ENCODE measurements around the gene DUSP8. TPM values are rescaled to one million over a fixed set of nuclear protein-coding genes. Genes with fewer than 3 reads are reported as not detected.
A peak's percentile ranks its signal among the peaks of the same experiment; 100 is the strongest.

DUSP8 gene
- total RNA-seq, 2 donors from 2014 or later = 4.7 to 7.0 TPM

- Histone ChIP-seq H3K9me3 (ENCODE audit: control insufficient read depth, low read length) (no peaks in the 10 kb centered on the region), H3K9ac (ENCODE audit: extremely low read depth, low read length, poor library complexity, severe bottlenecking) (no peak overlapping the region), H3K4me3 (ENCODE audit: low read length) (no peak overlapping the region), H3K36me3 (ENCODE audit: control insufficient read depth, insufficient read depth, low read length) (no peaks in the 10 kb centered on the region), H3K27me3 (ENCODE audit: control insufficient read depth, insufficient read depth, low read length, poor library complexity, severe bottlenecking) (no peaks in the 10 kb centered on the region), H3K27ac (ENCODE audit: low read depth, low read length) (no peak overlapping the region), H3K4me1 (ENCODE audit: control insufficient read depth, insufficient read depth, low read length) (peaks cover 7% of the 10 kb centered on the region)
- DNase-seq = no peak
- 71 to 78% methylated on average over 6 to 15 of the region's 15 CpGs for WGBS, 2 experiments (ENCODE audit: insufficient coverage in 1 of 2, insufficient read length in 1 of 2)
- Mint-ChIP-seq H3K4me1 (peaks cover 7% of the 10 kb centered on the region), H3K4me3 (no peak overlapping the region), H3K36me3 (ENCODE audit: low read depth) (no peaks in the 10 kb centered on the region), H3K27ac (no peak overlapping the region), H3K27me3 (ENCODE audit: insufficient read depth) (no peaks in the 10 kb centered on the region), H3K9me3 (no peaks in the 10 kb centered on the region)
- no peak for TF ChIP-seq CTCF (conservative IDR thresholded peaks at IDR 0.05)
Measured at GRCh38 chr11:1508491-1508891, 63.6 kb downstream of the DUSP8 start.

DNA sequence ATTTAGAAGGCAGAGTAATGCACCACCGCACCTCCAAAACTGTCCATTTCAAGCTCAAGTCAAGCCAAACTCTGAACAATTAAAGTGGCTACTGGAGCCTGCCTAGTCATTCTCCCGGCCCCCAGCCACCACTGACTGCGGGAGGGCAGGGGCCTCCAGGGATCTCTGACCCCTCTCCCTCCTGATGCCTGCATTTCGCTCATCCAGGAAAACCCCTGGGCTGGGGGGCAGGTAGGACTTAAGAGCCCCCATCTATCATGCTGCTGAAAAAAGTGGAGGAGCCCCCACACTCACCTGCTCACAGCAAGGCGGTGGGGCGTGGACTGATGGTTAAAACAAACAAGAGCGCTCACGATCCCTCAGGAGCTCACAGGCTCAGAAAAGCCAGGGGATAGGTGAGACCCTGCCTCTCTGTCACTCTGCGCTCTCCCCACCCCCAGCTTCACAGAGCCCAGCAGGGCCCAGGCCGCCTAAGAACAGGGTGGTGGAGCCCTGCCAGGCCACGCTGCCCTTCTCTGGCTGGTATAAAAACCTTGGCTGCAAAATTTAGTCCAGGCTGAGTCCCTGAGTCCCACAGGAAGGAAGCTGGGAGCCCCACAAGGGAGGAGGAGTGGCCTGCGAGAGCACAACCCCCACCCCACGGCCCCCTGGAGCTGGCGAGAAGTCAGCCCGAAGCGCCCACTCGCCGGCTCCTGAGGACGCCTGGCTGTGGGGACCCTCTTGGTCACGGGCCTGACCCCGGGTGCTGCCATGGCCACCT, 64.5 kb downstream of the DUSP8 start:
- H3K27ac ChIP-seq (ENCODE audit: low read depth, low read length) = no peak overlapping the region
- no peak overlapping the region for H3K4me3 Mint-ChIP-seq
- H3K9me3 ChIP-seq (ENCODE audit: control insufficient read depth, low read length) = no peaks in the 10 kb centered on the region
- H3K9me3 Mint-ChIP-seq = no peaks in the 10 kb centered on the region
- WGBS, 2 experiments (ENCODE audit: insufficient coverage in 1 of 2, insufficient read length in 1 of 2) = 79 to 87% methylated on average over 13 to 21 of the region's 21 CpGs
- no peak overlapping the region for H3K4me3 ChIP-seq (ENCODE audit: low read length)
- H3K27ac Mint-ChIP-seq = peak overlapping the region; percentile 84
- peak overlapping the region; percentile 3 for H3K9ac ChIP-seq (ENCODE audit: extremely low read depth, low read length, poor library complexity, severe bottlenecking)
- peaks cover 7% of the 10 kb centered on the region for H3K4me1 Mint-ChIP-seq
- TF ChIP-seq CTCF (conservative IDR thresholded peaks at IDR 0.05) = no peak
- no peak for DNase-seq
- H3K36me3 Mint-ChIP-seq (ENCODE audit: low read depth) = no peaks in the 10 kb centered on the region
- peaks cover 7% of the 10 kb centered on the region for H3K4me1 ChIP-seq (ENCODE audit: control insufficient read depth, insufficient read depth, low read length)
- H3K36me3 ChIP-seq (ENCODE audit: control insufficient read depth, insufficient read depth, low read length) = no peaks in the 10 kb centered on the region
- no peaks in the 10 kb centered on the region for H3K27me3 ChIP-seq (ENCODE audit: control insufficient read depth, insufficient read depth, low read length, poor library complexity, severe bottlenecking)
- no peaks in the 10 kb centered on the region for H3K27me3 Mint-ChIP-seq (ENCODE audit: insufficient read depth)

DNA sequence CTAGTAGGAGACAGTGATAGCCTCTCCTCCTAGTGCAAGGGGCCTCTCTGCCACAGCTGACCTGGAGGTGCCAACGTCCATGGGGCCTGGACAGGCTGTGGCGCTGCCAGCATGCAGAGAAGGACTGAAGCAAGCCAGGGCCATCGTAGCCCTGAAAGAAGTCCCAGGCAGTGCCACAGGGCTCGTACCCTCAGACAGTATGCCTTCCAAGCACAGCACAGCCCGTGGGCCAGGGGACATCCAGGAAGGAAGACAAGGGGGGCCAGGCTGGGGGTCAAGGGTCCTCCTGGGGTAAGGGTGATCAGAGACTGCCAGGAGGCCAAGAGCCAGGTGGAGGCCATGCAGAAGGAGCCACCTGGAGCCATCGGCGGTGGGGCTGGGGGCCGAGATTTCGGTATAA, 65.1 kb downstream of the DUSP8 start:
- H3K27ac Mint-ChIP-seq = no peak overlapping the region
- no peak overlapping the region for H3K4me3 ChIP-seq (ENCODE audit: low read length)
- no peak for TF ChIP-seq CTCF (conservative IDR thresholded peaks at IDR 0.05)
- H3K9me3 ChIP-seq (ENCODE audit: control insufficient read depth, low read length) = no peaks in the 10 kb centered on the region
- H3K4me3 Mint-ChIP-seq = no peak overlapping the region
- H3K9ac ChIP-seq (ENCODE audit: extremely low read depth, low read length, poor library complexity, severe bottlenecking) = no peak overlapping the region
- H3K9me3 Mint-ChIP-seq = no peaks in the 10 kb centered on the region
- DNase-seq = no peak
- H3K27me3 Mint-ChIP-seq (ENCODE audit: insufficient read depth) = no peaks in the 10 kb centered on the region
- peaks cover 7% of the 10 kb centered on the region for H3K4me1 ChIP-seq (ENCODE audit: control insufficient read depth, insufficient read depth, low read length)
- WGBS, 2 experiments (ENCODE audit: insufficient coverage in 1 of 2, insufficient read length in 1 of 2) = 92 to 94% methylated on average over 7 to 9 of the region's 9 CpGs
- H3K4me1 Mint-ChIP-seq = peaks cover 7% of the 10 kb centered on the region
- no peaks in the 10 kb centered on the region for H3K27me3 ChIP-seq (ENCODE audit: control insufficient read depth, insufficient read depth, low read length, poor library complexity, severe bottlenecking)
- H3K36me3 Mint-ChIP-seq (ENCODE audit: low read depth) = no peaks in the 10 kb centered on the region
- H3K27ac ChIP-seq (ENCODE audit: low read depth, low read length) = no peak overlapping the region
- H3K36me3 ChIP-seq (ENCODE audit: control insufficient read depth, insufficient read depth, low read length) = no peaks in the 10 kb centered on the region
